Stimulated activated CD4-positive, alpha-beta T cell treated with anti-CD3 and anti-CD28 coated beads, TNF-alpha, amount 100 ng/mL, for 48 hours (primary cell): Measurements from ENCODE around the gene RAP2B.
A peak's percentile ranks its signal among the peaks of the same experiment; 100 is the strongest.
"Not testable (repeated sequence)": the region's sequence is repeated elsewhere in the genome, so short reads cannot be mapped to it uniquely, and the experiment has no call there.

Experiments
- DNase-seq, 3 donors: peaks; one replicate each; pipeline ENCODE4 v3.0.0-alpha.2; 2020; ENCODE audit warnings: low read depth in 3 of 3

The RAP2B gene

GRCh38 chr3:153161714-153162512 is at the start of gene RAP2B:
TSS of gene RAP2B (plus strand) at chr3:153162226. CDS start at chr3:153162694, 468 bp downstream.
- peak; percentile 92 to 98 (median 97) for DNase-seq

GRCh38 chr3:153113541-153113940 is 48.5 kb upstream of the RAP2B start:
- DNase-seq, result no peak

DNA sequence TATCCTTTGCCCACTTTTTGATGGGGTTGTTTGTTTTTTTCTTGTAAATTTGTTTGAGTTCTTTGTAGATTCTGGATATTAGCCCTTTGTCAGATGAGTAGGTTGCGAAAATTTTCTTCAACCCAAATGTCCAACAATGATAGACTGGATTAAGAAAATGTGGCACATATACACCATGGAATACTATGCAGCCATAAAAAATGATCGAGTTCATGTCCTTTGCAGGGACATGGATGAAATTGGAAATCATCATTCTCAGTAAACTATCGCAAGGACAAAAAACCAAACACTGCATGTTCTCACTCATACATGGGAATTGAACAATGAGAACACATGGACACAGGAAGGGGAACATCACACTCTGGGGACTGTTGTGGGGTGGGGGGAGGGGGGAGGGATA is 47.8 kb upstream of the RAP2B start:
- DNase-seq, result not testable (repeated sequence)

DNA sequence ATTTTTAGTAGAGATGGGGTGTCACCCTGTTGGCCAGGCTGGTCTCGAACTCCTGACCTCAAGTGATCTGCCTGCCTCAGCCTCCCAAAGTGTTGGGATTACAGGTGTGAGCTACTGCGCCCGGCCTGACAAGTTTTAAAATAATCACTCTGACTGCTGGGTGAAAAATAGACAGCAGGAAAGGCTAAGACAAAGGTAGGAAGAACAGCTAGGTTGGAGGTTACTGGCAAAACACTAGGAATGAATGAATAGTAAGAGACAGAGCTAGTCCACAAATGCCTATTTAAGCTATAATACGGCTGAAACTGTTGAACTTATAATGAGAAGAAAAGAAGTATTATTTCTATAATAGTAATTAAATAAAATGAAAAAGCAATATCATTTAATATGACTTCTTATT is 46.7 kb upstream of the RAP2B start:
- DNase-seq, result no peak

GRCh38 chr3:153127788-153128187 is 34.2 kb upstream of the RAP2B start:
- no peak for DNase-seq

DNA sequence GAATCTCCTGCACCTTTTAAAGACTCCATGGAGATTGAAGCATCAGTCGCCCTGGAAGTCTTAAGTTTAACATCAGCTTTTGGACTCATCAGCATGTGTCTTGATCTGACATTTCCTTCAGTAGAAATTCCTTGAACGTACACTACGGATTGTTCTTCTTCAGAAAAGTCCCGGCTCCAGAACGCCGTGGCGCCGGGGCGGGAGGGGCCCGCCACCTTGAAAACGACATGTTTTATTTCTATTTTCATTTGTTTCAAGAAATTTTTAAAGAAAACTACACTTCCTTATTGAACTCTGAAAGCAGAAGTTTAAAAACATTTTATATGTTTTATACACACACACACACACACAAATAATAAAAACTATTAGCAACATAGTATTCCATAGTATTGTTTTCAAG is 32.6 kb upstream of the RAP2B start:
- DNase-seq, result no peak

GRCh38 chr3:153129866-153130265 is 32.2 kb upstream of the RAP2B start:
- DNase-seq, result no peak

- DNase-seq, result no peak
Measured at GRCh38 chr3:153130312-153130977, 31.6 kb upstream of the RAP2B start.

DNA sequence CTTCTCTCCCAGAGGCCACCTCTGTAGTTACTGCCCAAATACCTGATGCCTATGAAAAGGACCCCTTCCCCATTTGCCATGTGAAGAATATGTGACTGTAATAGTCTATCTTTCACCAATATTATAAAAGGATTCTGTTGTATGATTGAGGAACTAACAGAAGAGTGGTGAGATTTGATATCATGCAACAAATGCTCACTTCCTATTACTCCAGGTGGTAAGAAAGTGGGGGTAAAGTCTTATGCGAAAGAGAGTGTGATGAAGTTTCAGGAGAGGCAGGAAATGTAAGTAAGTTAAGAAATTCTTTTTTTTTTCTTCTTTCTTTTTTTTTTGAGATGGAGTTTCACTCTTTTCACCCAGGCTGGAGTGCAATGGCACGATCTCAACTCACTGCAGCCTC is 24.4 kb upstream of the RAP2B start:
- DNase-seq, result no peak

GRCh38 chr3:153138276-153139210 is 23.5 kb upstream of the RAP2B start:
- peak; percentile 42 to 68 (median 53) for DNase-seq

- DNase-seq, result no peak
Measured at GRCh38 chr3:153142961-153143360, 19.1 kb upstream of the RAP2B start.

GRCh38 chr3:153144071-153144470 is 18.0 kb upstream of the RAP2B start:
- DNase-seq, result no peak

DNA sequence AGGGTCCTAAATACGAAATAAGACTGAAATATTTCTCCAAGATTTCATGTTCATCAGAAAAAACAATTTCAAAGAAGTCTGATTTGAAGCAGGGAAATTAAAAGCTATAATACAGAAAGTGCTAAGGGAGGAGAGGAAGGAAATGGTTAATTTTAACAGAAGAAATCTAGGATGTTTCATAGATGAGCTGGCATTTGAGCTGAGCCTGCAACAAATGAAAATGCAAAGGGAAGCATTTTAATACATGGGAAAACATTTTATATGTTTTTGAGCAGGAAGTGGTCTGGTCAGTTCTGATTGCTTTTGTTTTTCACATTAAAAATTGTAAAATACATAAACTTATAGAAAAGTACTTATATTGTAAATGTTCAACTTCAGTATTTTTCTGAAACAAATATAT is 17.2 kb upstream of the RAP2B start:
- DNase-seq, result no peak

- no peak for DNase-seq
Measured at GRCh38 chr3:153145454-153145853, 16.6 kb upstream of the RAP2B start.

- no peak for DNase-seq
Measured at GRCh38 chr3:153146191-153147053, 15.6 kb upstream of the RAP2B start.

DNA sequence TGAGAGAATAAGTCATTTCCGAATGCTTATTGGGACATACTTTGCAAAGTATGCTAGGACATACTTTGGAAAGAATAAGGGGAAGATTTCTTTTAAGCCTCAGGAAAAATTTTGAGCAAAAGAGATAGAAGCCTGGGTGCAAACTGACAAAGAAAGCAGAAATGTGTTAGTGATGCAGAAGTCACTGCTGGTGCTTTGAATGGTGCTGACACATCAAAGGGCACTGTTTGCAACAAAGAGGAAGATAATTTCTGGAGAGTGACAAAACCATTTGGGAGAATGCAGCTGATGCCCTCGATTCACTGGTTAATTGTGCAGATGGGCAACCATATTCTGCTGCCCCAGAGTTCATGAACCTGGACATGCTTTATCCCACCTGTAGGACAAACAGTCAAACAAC is 11.0 kb upstream of the RAP2B start:
- no peak for DNase-seq

DNA sequence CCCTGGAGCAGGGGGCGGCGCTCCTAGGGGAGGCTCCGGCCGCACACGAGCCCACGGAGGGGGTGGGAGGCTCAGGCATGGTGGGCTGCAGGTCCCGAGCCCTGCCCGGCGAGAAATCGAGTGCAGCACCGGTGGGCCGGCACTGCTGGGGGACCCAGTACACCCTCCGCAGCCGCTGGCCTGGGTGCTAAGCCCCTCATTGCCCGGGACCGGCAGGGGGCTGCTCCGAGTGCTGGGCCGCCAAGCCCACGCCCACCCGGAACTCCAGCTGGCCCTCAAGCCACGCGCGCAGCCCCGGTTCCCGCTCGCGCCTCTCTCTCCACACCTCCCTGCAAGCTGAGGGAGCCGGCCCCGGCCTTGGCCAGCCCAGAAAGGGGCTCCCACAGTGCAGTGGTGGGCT is 6.2 kb upstream of the RAP2B start:
- DNase-seq, result not testable (repeated sequence)

DNA sequence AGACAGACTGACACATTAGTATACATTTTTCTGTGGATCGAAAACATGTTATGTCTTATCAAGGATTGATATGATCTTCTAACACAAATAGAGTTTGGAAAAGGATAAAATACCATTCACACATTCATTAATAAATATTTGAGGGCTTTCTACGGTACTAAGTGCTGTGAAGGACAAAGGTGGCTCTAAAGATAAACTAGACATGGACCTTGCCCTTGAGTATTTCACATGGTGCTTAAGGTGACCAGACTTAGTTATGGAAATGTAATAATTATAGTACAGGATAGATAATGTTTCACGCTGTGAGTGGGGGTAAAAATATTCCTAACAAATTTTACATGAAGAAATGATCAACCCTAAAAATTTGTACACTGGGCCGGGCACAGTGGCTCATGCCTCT is 3.8 kb upstream of the RAP2B start:
- DNase-seq, result no peak

GRCh38 chr3:153158961-153159735 is 2.9 kb upstream of the RAP2B start:
- no peak for DNase-seq

DNA sequence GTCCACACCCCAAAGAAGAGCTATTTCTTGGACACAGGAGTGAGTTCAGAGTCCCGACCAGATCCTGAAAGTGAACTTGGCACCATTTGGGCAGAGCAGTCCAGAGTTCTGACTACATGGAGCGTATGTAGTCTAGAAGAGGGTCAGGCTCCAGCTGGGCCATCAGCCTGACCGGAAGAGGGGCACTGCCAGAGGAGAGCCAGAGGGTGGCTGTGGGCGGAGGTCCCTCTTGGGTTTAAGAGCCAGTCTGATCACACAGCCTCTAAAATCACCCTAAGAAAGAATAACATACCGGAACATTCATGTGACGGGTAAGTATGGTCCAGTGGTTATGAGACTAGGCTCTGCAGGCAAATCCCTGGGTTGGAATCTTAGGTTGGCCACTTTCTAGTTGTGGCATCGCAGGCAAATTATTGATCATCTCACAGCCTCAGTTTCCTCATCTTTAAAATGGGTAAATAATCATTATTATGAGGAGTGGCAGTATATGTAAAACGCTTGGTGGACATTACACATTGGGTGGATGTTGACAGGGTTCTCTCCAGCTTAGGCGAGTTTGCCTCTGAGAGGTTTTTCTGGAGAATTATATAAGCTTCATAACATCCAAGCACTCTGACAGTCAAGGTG is 2.1 kb upstream of the RAP2B start:
- DNase-seq, result no peak
